WTC11 (cell line): ENCODE results near the gene KLHL22. TPM values are rescaled to one million over a fixed set of nuclear protein-coding genes. Genes with fewer than 3 reads are reported as not detected.

Experiments
- ATAC-seq: fragments of 200-7000 bp; cut with Tn5 transposase; 2 replicates; pipeline ENCODE4 v1.10.0; 2021; ENCODE audit warnings: mild to moderate bottlenecking, moderate library complexity
- CTCF ChIA-PET: fragments of 300-600 bp; sonication (Branson Sonifier 250); formaldehyde crosslinking; loops from one replicate; lab custom pipeline; 2021; ENCODE audit warnings: antibody characterized with exemption; lab: Charles Lee
- POLR2A ChIA-PET: fragments of 350-600 bp; sonication (Branson Sonifier 250); formaldehyde crosslinking; loops from one replicate; lab custom pipeline; 2021; ENCODE audit warnings: antibody characterized with exemption; lab: Charles Lee
- DNase-seq: peaks from one replicate; pipeline ENCODE4 v3.0.0; 2021; ENCODE audit warnings: low spot score
- H3K27ac Mint-ChIP-seq: 2 replicates; pipeline ENCODE4 v1.8.0; 2021; ENCODE audit warnings: mixed read lengths
- H3K27me3 Mint-ChIP-seq: 2 replicates; pipeline ENCODE4 v1.8.0; 2021; ENCODE audit warnings: low read depth, mild to moderate bottlenecking, moderate library complexity, mixed read lengths
- H3K36me3 Mint-ChIP-seq: 2 replicates; pipeline ENCODE4 v1.8.0; 2021; ENCODE audit warnings: mixed read lengths
- H3K4me1 Mint-ChIP-seq: 2 replicates; pipeline ENCODE4 v1.8.0; 2022; ENCODE audit warnings: mixed read lengths
- H3K4me3 Mint-ChIP-seq: 2 replicates; pipeline ENCODE4 v1.8.0; 2021; ENCODE audit warnings: mild to moderate bottlenecking, moderate library complexity, mixed read lengths
- H3K9me3 Mint-ChIP-seq: 2 replicates; pipeline ENCODE4 v1.8.0; 2021; ENCODE audit warnings: mixed read lengths
- CTCF ChIP-seq: fragments of 200-600 bp; IDR thresholded peaks from 2 replicates; pipeline ENCODE4 v1.8.0; 2022; ENCODE audit warnings: antibody characterized with exemption
- FOXP4 ChIP-seq: sonication (generic); formaldehyde crosslinking; IDR thresholded peaks from 2 replicates; pipeline ENCODE4 v1.8.0; 2022; ENCODE audit warnings: mild to moderate bottlenecking, missing genetic modification reagents
- MYBL2 ChIP-seq: sonication (generic); formaldehyde crosslinking; IDR thresholded peaks from 2 replicates; pipeline ENCODE4 v1.8.1; 2023; ENCODE audit warnings: mild to moderate bottlenecking, moderate library complexity, missing genetic modification reagents
- NFE2L1 ChIP-seq: sonication (generic); formaldehyde crosslinking; IDR thresholded peaks from 2 replicates; pipeline ENCODE4 v1.8.1; 2023; ENCODE audit warnings: missing genetic modification reagents
- STAT6 ChIP-seq: sonication (generic); formaldehyde crosslinking; conservative IDR thresholded peaks from 2 replicates; pipeline ENCODE4 v1.8.1; 2023; ENCODE audit warnings: mild to moderate bottlenecking, low read depth, missing genetic modification reagents, moderate library complexity
- TCF7 ChIP-seq: sonication (generic); formaldehyde crosslinking; IDR thresholded peaks from 2 replicates; pipeline ENCODE4 v1.8.0; 2022; ENCODE audit warnings: mild to moderate bottlenecking, low read depth, missing genetic modification reagents, moderate library complexity
- ZNF232 ChIP-seq: sonication (generic); formaldehyde crosslinking; IDR thresholded peaks from 2 replicates; pipeline ENCODE4 v1.8.0; 2022; ENCODE audit warnings: mild to moderate bottlenecking, missing genetic modification reagents
- total RNA-seq: library from RNA; stranded (reverse); gene quantifications from 3 replicates; pipeline ENCODE4 v1.2.3, GENCODE V29; 2021
- TF ChIP-seq, protein P1 (sequence below): sonication (generic); formaldehyde crosslinking; IDR thresholded peaks from 2 replicates; pipeline ENCODE4 v1.8.0; 2022; ENCODE audit warnings: missing genetic modification reagents

The KLHL22 gene
- total RNA-seq, 1 experiment from 2014 or later = 15.7 TPM

GRCh38 chr22:20405291-20405930, 90.2 kb downstream of the KLHL22 start:
- POLR2A ChIA-PET = no interaction called here
- H3K27ac Mint-ChIP-seq = peak overlapping the region; percentile 39

More at GRCh38 chr22:20405291-20405930, 90.2 kb downstream of the KLHL22 start:
- H3K4me1 Mint-ChIP-seq = no peaks in the 10 kb centered on the region
- no peaks in the 10 kb centered on the region; the same call in 1 of the 2 replicates for H3K27me3 Mint-ChIP-seq
- no peaks in the 10 kb centered on the region for H3K9me3 Mint-ChIP-seq
- no peak overlapping the region for H3K4me3 Mint-ChIP-seq
- peaks cover 43% of the 10 kb centered on the region for H3K36me3 Mint-ChIP-seq
- no peak for DNase-seq
- CTCF ChIA-PET = interaction anchor here (1.0 to 5.1 kb wide), 2 partner anchors 13 kb away, joined by 4 to 25 read pairs; no protein-coding TSS in a partner anchor
- ATAC-seq = no peak
- TF ChIP-seq TCF7 (CRISPR knock-in tag) (no peak), ZNF232 (CRISPR knock-in tag) (no peak), CTCF (no peak), STAT6 (CRISPR knock-in tag) (no peak), NFE2L1 (CRISPR knock-in tag) (no peak), MYBL2 (CRISPR knock-in tag) (no peak), FOXP4 (CRISPR knock-in tag) (no peak)
- TF ChIP-seq, protein P1, sequence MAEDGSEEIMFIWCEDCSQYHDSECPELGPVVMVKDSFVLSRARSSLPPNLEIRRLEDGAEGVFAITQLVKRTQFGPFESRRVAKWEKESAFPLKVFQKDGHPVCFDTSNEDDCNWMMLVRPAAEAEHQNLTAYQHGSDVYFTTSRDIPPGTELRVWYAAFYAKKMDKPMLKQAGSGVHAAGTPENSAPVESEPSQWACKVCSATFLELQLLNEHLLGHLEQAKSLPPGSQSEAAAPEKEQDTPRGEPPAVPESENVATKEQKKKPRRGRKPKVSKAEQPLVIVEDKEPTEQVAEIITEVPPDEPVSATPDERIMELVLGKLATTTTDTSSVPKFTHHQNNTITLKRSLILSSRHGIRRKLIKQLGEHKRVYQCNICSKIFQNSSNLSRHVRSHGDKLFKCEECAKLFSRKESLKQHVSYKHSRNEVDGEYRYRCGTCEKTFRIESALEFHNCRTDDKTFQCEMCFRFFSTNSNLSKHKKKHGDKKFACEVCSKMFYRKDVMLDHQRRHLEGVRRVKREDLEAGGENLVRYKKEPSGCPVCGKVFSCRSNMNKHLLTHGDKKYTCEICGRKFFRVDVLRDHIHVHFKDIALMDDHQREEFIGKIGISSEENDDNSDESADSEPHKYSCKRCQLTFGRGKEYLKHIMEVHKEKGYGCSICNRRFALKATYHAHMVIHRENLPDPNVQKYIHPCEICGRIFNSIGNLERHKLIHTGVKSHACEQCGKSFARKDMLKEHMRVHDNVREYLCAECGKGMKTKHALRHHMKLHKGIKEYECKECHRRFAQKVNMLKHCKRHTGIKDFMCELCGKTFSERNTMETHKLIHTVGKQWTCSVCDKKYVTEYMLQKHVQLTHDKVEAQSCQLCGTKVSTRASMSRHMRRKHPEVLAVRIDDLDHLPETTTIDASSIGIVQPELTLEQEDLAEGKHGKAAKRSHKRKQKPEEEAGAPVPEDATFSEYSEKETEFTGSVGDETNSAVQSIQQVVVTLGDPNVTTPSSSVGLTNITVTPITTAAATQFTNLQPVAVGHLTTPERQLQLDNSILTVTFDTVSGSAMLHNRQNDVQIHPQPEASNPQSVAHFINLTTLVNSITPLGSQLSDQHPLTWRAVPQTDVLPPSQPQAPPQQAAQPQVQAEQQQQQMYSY (CRISPR knock-in tag) = no peak
